Left ventricle myocardium superior (tissue), 1 donor: ENCODE data around the gene ADGRB3. TPM values are rescaled to one million over a fixed set of nuclear protein-coding genes. Genes with fewer than 3 reads are reported as not detected.

Source experiments
- ATAC-seq: fragments of 200-7000 bp; cut with Tn5 transposase; one replicate; pipeline ENCODE4 v1.9.1; 2020; ENCODE audit warnings: mild to moderate bottlenecking, moderate library complexity
- DNase-seq: peaks from one replicate; pipeline ENCODE4 v3.0.0-alpha.2; 2020
- intact Hi-C: fragments of 100-400 bp; cut with micrococcal nuclease; formaldehyde crosslinking; loops from one replicate; pipeline ENCODE4 v1.11.0; 2022
- long read RNA-seq: library from polyadenylated mRNA; unstranded; transcript quantifications from one replicate; pipeline ENCODE4 v2.0.0, GENCODE V29; 2021
- total RNA-seq: library from RNA; stranded (reverse); fragmentation: NEBNext Ultra II Directional; extraction: Animal tissue kit (Norgen Biotek cat#: 25700); gene quantifications from one replicate; pipeline ENCODE4 v1.2.1, GENCODE V29; 2021
- donor health status: DM: no; HTN: yes; CAD: no; lungs with severe emphysema.

Gene ADGRB3
- total RNA-seq = 0.89 TPM
- long read RNA-seq, partial matches to known transcripts = 1 of 3 reads
- long read RNA-seq, other reads (novel, unspliced or antisense) = 2 of 3 reads

- intact Hi-C loops = loop anchor here (5.0 kb wide), 1 partner anchor 142 kb away; no protein-coding TSS in a partner anchor
- ATAC-seq = peak; percentile 95
- peak; percentile 88 for DNase-seq
Observed at GRCh38 chr6:68634726-68635411, at the start of gene ADGRB3. Gene ADGRB3, plus strand, starts transcription at chr6:68635282. Its CDS starts 3,394 bp downstream, at chr6:68638676.

DNA sequence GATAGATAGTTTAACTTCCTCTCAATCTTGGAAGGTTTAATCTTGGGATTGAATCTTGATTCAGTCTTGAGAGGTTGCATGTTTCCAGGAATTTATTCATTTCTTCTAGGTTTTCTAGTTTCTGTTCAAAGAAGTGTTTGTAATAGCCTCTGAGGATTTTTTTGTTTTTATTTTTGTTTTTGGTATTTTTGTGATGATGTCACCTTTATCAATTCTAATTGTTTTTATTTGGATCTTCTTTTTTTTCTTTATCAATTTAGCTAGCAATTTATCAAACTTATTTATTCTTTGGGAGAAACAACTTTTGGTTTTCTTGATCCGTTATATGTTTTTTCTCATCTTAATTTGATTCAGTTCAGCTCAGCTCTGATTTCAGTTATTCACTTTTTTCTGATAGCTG is 41.5 kb upstream of the ADGRB3 start:
- DNase-seq (no peak), ATAC-seq (no peak)
- intact Hi-C loops = no loop called here

GRCh38 chr6:68597642-68598041 is 37.4 kb upstream of the ADGRB3 start:
- DNase-seq = no peak
- ATAC-seq = no peak
- intact Hi-C loops = no loop called here

- DNase-seq (no peak), ATAC-seq (no peak)
- intact Hi-C loops = no loop called here
Observed at GRCh38 chr6:68615938-68616337, 19.1 kb upstream of the ADGRB3 start.

DNA sequence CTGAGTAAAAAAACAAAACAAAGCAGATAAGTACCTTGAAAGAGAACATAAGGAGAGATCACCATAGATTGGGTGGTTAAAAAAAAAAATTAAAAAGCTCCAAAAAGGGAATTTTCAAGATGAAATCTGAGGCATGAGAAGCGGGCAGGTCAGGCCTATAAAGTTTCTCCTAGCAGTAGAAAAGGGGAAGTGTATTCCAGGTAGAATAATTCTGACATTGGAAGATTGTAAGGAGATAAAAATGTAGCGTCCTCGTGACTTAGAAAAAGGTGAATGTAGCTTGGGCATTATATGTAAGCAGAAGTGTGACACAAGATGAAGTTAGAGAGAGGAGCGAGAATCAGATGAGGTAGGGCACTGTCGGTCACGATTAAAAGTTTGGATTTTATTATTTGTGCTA is 9.1 kb upstream of the ADGRB3 start:
- DNase-seq (no peak), ATAC-seq (no peak)
- intact Hi-C loops = no loop called here

GRCh38 chr6:68628161-68628560 is 6.9 kb upstream of the ADGRB3 start:
- ATAC-seq = no peak
- DNase-seq = no peak
- intact Hi-C loops = no loop called here

DNA sequence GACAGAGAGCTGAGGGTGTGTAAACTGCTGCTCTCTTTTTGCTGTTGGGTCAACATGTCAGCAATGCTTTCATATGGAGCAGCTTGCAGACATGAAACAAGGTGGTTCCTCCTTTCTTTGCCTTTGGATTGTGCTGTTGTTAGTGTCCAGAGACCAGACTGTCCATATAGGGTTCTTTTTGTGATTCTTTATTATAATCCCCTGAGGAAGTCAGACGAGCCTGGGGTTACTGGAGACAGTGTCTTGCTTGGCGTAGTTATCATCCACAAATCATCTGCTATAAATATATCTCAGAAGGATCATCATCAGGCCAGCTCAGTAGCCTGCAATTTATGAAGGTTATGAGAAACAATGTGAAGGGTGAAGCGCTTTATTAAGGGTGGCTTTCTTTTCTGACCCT is 2.3 kb upstream of the ADGRB3 start:
- ATAC-seq = no peak
- intact Hi-C loops = no loop called here
- no peak for DNase-seq

DNA sequence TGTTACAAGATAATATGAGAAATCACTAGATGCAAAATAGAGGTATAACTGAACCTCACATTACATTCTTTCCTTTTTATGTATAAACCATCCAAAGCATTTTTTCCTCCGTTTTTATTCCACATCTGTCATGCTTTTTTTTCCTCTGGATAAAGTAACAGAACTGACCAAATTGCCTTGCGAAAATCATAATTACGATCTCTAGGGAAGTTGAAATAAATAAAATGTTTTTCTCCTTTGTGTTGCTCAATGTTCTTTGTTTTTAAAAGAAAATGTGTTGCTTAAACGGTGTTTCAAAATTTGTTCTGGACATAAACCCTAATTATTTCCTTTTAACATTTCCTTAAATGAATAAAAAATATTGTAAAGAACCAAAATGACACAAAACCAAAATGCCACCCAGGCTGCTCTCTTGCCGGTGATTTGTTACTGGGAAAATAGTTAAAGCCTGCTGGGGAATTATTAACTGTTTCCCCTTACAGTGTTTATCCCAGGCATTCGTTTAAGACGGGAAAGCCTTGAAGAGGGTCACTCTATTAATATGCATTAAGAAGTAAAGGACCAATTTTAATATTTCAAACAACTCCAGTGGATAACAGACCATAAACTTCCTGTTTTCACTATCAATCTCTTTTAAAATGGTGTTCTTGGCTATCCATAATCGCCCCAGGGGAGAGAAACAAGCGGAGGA is 1.7 kb upstream of the ADGRB3 start:
- no peak for DNase-seq
- intact Hi-C loops = no loop called here
- no peak for ATAC-seq

- DNase-seq = peak; percentile 52
- no peak for ATAC-seq
- intact Hi-C loops = no loop called here
Observed at GRCh38 chr6:68633972-68634725, 933 bp upstream of the ADGRB3 start.

DNA sequence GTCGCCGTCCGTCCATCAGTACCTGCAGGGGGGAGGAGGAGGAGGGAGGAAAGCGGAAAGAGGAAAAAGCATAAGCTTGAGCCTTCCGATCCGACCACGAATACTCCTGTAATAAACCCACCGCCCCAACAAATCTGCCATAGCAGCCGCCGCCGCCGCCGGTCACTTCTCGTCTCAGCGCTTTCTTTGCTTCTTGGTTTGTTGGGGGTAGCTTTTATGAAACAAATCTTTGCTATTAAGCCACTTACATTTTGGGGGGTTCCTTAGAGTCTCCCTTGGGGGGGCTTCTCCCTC is 277 bp downstream of the ADGRB3 start:
- no peak for DNase-seq
- intact Hi-C loops = loop anchor here (5.0 kb wide), 1 partner anchor 142 kb away; no protein-coding TSS in a partner anchor
- no peak for ATAC-seq

DNA sequence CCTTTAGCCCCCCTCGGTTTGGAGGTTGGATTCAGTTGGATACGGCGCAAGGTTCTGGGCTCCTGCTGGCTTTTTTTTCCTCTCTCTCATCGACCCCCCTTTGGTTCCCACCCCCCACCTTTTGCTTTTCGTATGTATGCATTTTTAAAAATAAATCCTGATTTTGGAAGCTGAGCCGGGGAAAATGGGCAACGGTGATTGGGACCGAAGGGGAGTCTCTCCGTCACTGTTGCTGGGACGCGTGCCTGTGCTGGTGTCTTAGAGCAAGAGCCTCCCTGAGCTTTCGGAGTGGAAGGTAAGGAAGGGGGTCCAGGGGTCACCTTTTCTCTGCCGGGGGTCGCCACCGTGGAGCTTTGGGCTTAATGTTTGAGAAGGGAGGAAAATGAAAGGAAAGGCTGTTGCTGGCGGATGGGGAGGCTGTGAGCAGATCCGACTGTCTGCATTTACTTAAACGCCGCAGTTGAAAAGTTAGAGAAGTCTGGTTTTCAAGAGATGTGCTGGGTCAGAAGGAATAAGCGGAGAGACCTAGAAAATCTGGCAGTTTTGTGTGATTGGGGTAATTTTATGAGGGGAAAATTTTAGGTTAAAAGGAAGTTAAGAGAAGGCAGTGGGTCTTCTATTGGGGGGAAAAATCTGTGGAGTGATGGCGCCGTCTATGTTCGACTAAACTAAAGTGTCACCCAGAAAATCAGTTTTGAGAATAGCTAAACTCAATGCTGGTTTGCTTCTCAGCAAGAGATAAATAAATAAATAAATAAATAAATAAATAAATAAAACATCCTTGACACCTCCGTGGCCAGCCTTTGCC is 828 bp downstream of the ADGRB3 start:
- intact Hi-C loops = loop anchor here (5.0 kb wide), 1 partner anchor 141 kb away; no protein-coding TSS in a partner anchor
- peak; percentile 25 for ATAC-seq
- DNase-seq = peak; percentile 41

GRCh38 chr6:68636666-68637065 is 1.6 kb downstream of the ADGRB3 start:
- intact Hi-C loops = loop anchor here (5.0 kb wide), 1 partner anchor 141 kb away; no protein-coding TSS in a partner anchor
- ATAC-seq (no peak), DNase-seq (no peak)

DNA sequence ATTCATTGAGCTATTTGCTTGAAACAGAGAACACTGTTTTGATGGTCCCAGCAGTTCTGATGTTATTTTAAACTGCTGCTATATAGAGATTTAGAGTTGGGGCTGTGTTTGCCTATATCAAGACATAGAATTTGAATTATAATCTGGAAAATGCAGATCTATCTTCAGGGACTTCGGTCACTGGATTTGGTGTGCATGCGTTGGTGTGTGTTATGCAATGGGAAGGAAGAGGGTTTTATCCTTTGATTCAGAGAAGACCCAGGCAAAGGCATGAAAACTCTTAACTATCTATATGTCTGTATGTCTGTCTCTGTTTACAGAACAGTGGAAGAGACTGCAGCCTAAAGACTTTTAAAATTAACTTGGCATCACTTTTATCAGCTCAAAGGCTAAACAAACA is 2.0 kb downstream of the ADGRB3 start:
- DNase-seq = no peak
- intact Hi-C loops = loop anchor here (5.0 kb wide), 1 partner anchor 140 kb away; no protein-coding TSS in a partner anchor
- no peak for ATAC-seq

DNA sequence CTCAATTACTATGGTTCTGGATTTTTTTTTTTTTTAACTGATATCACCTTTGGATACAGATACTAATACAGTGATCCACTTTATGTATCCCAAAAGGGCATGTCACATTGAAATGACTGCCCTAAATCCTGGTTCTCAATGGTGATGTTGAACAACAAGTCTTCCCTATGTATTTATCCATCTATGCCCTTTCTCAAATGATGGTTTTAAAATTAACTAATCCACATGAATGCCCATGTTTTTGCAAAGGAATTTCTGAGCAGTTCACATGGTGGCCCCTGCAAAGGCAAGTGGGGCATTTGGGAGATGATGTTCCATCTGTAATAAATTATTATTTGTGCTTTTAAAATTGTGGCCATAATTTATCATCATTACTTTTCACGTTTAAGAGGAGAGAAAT is 2.7 kb downstream of the ADGRB3 start:
- no peak for DNase-seq
- ATAC-seq = no peak
- intact Hi-C loops = loop anchor here (5.0 kb wide), 1 partner anchor 140 kb away; no protein-coding TSS in a partner anchor

- intact Hi-C loops = loop anchor here (5.0 kb wide), 1 partner anchor 139 kb away; no protein-coding TSS in a partner anchor
- peak; percentile 32 for DNase-seq
- ATAC-seq = no peak
Observed at GRCh38 chr6:68638230-68638900, 3.3 kb downstream of the ADGRB3 start.

GRCh38 chr6:68639211-68639610 is 4.1 kb downstream of the ADGRB3 start:
- no peak for ATAC-seq
- intact Hi-C loops = loop anchor here (5.0 kb wide), 1 partner anchor 138 kb away; no protein-coding TSS in a partner anchor
- DNase-seq = no peak

GRCh38 chr6:68639826-68640490 is 4.9 kb downstream of the ADGRB3 start:
- DNase-seq = no peak
- peak; percentile 40 for ATAC-seq
- intact Hi-C loops = loop anchor here (5.0 kb wide), 1 partner anchor 137 kb away; no protein-coding TSS in a partner anchor

- ATAC-seq (peak; percentile 46), DNase-seq (no peak)
- intact Hi-C loops = no loop called here
Observed at GRCh38 chr6:68640491-68640835, 5.4 kb downstream of the ADGRB3 start.
